Measurements from ENCODE around the gene C7orf33. TPM values are rescaled to one million over a fixed set of nuclear protein-coding genes. Genes with fewer than 3 reads are reported as not detected.
"Not testable (repeated sequence)": the region's sequence is repeated elsewhere in the genome, so short reads cannot be mapped to it uniquely, and the experiment has no call there.

The C7orf33 gene
- total and polyA plus RNA-seq, 2 experiments from 2014 or later = not detected

- no peaks in the 10 kb centered on the region for H3K79me2 ChIP-seq (replicated peaks; ENCODE audit: insufficient read depth)
- DNase-seq (ENCODE audit: low spot score) = no peak
- peaks cover 42% of the 10 kb centered on the region for H3K4me1 Mint-ChIP-seq
- H3K4me3 ChIP-seq = 0 out of 2 replicates have a peak overlapping the region, but pooled peaks have one; percentile 11
- no peak overlapping the region for H3K27ac ChIP-seq (ENCODE audit: low read depth)
- H3K4me1 ChIP-seq (ENCODE audit: insufficient read depth) = peaks cover 25% of the 10 kb centered on the region
- no peak for TF ChIP-seq ETS1 (IDR thresholded peaks at IDR 0.05)
- no peak for TF ChIP-seq CREB1 (CRISPR knock-in tag; IDR thresholded peaks at IDR 0.05; ENCODE audit: low read depth)
- no peak for TF ChIP-seq NANOG (IDR thresholded peaks at IDR 0.05; ENCODE audit: borderline replicate concordance)
- TF ChIP-seq REST (IDR thresholded peaks at IDR 0.05; ENCODE audit: unreplicated experiment) = no peak
- no peak for TF ChIP-seq JUNB (IDR thresholded peaks at IDR 0.05; ENCODE audit: unreplicated experiment)
- no peaks in the 10 kb centered on the region for H3K9me3 Mint-ChIP-seq
- no peaks in the 10 kb centered on the region for H3K27me3 ChIP-seq (ENCODE audit: insufficient read depth)
- H3K36me3 ChIP-seq (ENCODE audit: insufficient read depth) = no peaks in the 10 kb centered on the region
- no peak for ATAC-seq
- H3K4me3 Mint-ChIP-seq = no peak overlapping the region
- H3K27ac Mint-ChIP-seq = no peak overlapping the region
- H2AFZ ChIP-seq = peak overlapping the region; percentile 89
- peak overlapping the region; percentile 31; the same call in 1 of the 2 replicates for H3K4me2 ChIP-seq
- no peaks in the 10 kb centered on the region for H4K20me1 ChIP-seq (replicated peaks; ENCODE audit: insufficient read depth)
- peaks cover 3% of the 10 kb centered on the region for H3K27me3 Mint-ChIP-seq (ENCODE audit: insufficient read depth, low read depth, poor library complexity)
- no peaks in the 10 kb centered on the region for H3K36me3 Mint-ChIP-seq (ENCODE audit: low read depth)
- no peaks in the 10 kb centered on the region for H3K9me2 ChIP-seq (ENCODE audit: insufficient read depth)
- no peaks in the 10 kb centered on the region for H3F3A ChIP-seq (replicated peaks; ENCODE audit: low read depth)
Measured at GRCh38 chr7:148588670-148589131, 1.9 kb upstream of the C7orf33 start.

DNA sequence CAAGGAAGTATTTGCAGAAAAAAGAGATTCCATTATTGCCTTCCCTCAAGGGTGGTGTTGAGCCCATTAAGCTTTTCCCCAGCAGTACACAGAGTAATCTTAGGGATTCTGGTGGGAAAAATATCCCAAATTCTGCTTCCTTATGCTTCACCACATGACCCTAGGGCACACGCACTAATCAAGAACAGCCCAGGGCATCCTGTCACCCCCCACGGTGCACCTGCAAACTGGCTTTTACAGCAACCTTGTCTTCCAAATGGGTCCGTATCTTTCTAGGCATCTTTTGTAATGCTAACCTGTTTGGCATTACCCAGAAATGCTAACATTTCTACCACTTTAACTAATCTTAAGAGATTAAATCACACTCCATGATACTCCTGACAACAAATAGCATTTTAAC is 926 bp upstream of the C7orf33 start:
- Mint-ChIP-seq H3K9me3 (no peaks in the 10 kb centered on the region), H3K4me3 (no peak overlapping the region; the same call in 2 of the 3 replicates), H3K27ac (no peak overlapping the region), H3K27me3 (ENCODE audit: insufficient read depth, low read depth, poor library complexity) (peaks cover 3% of the 10 kb centered on the region), H3K4me1 (peaks cover 44% of the 10 kb centered on the region), H3K36me3 (ENCODE audit: low read depth) (no peaks in the 10 kb centered on the region)
- Histone ChIP-seq H3F3A (replicated peaks; ENCODE audit: low read depth) (no peaks in the 10 kb centered on the region), H4K20me1 (replicated peaks; ENCODE audit: insufficient read depth) (no peaks in the 10 kb centered on the region), H3K36me3 (ENCODE audit: insufficient read depth) (no peaks in the 10 kb centered on the region), H3K4me2 (peak overlapping the region; percentile 44), H2AFZ (no peak overlapping the region), H3K79me2 (replicated peaks; ENCODE audit: insufficient read depth) (no peaks in the 10 kb centered on the region), H3K9me2 (ENCODE audit: insufficient read depth) (no peaks in the 10 kb centered on the region), H3K4me1 (ENCODE audit: insufficient read depth) (peaks cover 25% of the 10 kb centered on the region), H3K27ac (ENCODE audit: low read depth) (no peak overlapping the region), H3K27me3 (ENCODE audit: insufficient read depth) (no peaks in the 10 kb centered on the region), H3K4me3 (no peak overlapping the region)
- peak; percentile 71 for ATAC-seq
- TF ChIP-seq CREB1 (CRISPR knock-in tag; IDR thresholded peaks at IDR 0.05; ENCODE audit: low read depth) = no peak
- peak; percentile 50 for DNase-seq (ENCODE audit: low spot score)

GRCh38 chr7:148596354-148596753 is 5.8 kb downstream of the C7orf33 start:
- ATAC-seq = not testable (repeated sequence)
- H3K9me3 Mint-ChIP-seq = peaks cover 13% of the 10 kb centered on the region

More at GRCh38 chr7:148596354-148596753, 5.8 kb downstream of the C7orf33 start:
- not testable (repeated sequence) for H2AFZ ChIP-seq; H3K79me2 ChIP-seq (replicated peaks; ENCODE audit: insufficient read depth); H3K4me3 ChIP-seq; H3K27ac Mint-ChIP-seq; H3K27me3 Mint-ChIP-seq (ENCODE audit: insufficient read depth, low read depth, poor library complexity); H4K20me1 ChIP-seq (replicated peaks; ENCODE audit: insufficient read depth); H3K4me1 Mint-ChIP-seq; H3F3A ChIP-seq (replicated peaks; ENCODE audit: low read depth); H3K36me3 Mint-ChIP-seq (ENCODE audit: low read depth); H3K36me3 ChIP-seq (ENCODE audit: insufficient read depth); H3K4me2 ChIP-seq; H3K4me1 ChIP-seq (ENCODE audit: insufficient read depth); H3K27ac ChIP-seq (ENCODE audit: low read depth); DNase-seq (ENCODE audit: low spot score); H3K27me3 ChIP-seq (ENCODE audit: insufficient read depth); H3K9me2 ChIP-seq (ENCODE audit: insufficient read depth); H3K4me3 Mint-ChIP-seq
